Measurements from ENCODE around the gene DHX16.
A peak's percentile ranks its signal among the peaks of the same experiment; 100 is the strongest.
"Not testable (repeated sequence)": the region's sequence is repeated elsewhere in the genome, so short reads cannot be mapped to it uniquely, and the experiment has no call there.

The DHX16 gene

GRCh38 chr6:30672445-30673253 is at the start of gene DHX16:
Gene DHX16, minus strand, starts transcription at chr6:30673006. Its CDS starts 165 bp downstream, at chr6:30672841.
- DNase-seq: peak; percentile 93

- not testable (repeated sequence) for DNase-seq
These were observed 49.1 kb upstream of the DHX16 start for GRCh38 chr6:30722025-30722279.

- peak; percentile 72 to 74 for DNase-seq
These were observed 48.6 kb upstream of the DHX16 start for GRCh38 chr6:30721198-30722024.

- peak in 1 of 2 experiments; percentile 40 for DNase-seq
These were observed 48.0 kb upstream of the DHX16 start for GRCh38 chr6:30720738-30721197.

GRCh38 chr6:30719791-30720737 is 47.3 kb upstream of the DHX16 start, which contains the start of gene TUBB:
Gene TUBB, plus strand, starts transcription at chr6:30720352. Its CDS starts 155 bp downstream, at chr6:30720507.
- peak; percentile 94 to 97 for DNase-seq

- no peak for DNase-seq
These were observed 46.5 kb upstream of the DHX16 start for GRCh38 chr6:30719356-30719755.

- DNase-seq: not testable (repeated sequence)
These were observed 45.3 kb upstream of the DHX16 start for GRCh38 chr6:30717845-30718720.

GRCh38 chr6:30717129-30717844 is 44.5 kb upstream of the DHX16 start, which contains the start of gene MDC1:
Gene MDC1, minus strand, starts transcription at chr6:30717281. Its CDS starts 2,106 bp downstream, at chr6:30715175.
- DNase-seq: peak; percentile 99 to 100

GRCh38 chr6:30716879-30717128 is 44.0 kb upstream of the DHX16 start:
- DNase-seq: no peak

GRCh38 chr6:30714263-30714662 is 41.5 kb upstream of the DHX16 start:
- no peak for DNase-seq

GRCh38 chr6:30712441-30712945 is 39.7 kb upstream of the DHX16 start:
- no peak for DNase-seq

- DNase-seq: no peak
These were observed 39.1 kb upstream of the DHX16 start for GRCh38 chr6:30711758-30712380.

GRCh38 chr6:30709101-30709868 is 36.5 kb upstream of the DHX16 start:
- no peak for DNase-seq

- peak; percentile 74 to 85 for DNase-seq
These were observed 34.6 kb upstream of the DHX16 start for GRCh38 chr6:30707281-30707850.

GRCh38 chr6:30705620-30706019 is 32.8 kb upstream of the DHX16 start:
- no peak for DNase-seq

- no peak for DNase-seq
These were observed 31.0 kb upstream of the DHX16 start for GRCh38 chr6:30703821-30704220.

GRCh38 chr6:30703011-30703410 is 30.2 kb upstream of the DHX16 start:
- DNase-seq: no peak

GRCh38 chr6:30700340-30700739 is 27.5 kb upstream of the DHX16 start:
- DNase-seq: no peak

GRCh38 chr6:30696432-30696831 is 23.6 kb upstream of the DHX16 start:
- no peak for DNase-seq
